ENCODE results near the gene DALRD3.

GRCh38 chr3:49009396-49009795 is 9.0 kb downstream of the DALRD3 start:
- TF ChIP-seq CTCF (IDR thresholded peaks at IDR 0.05) = no peak
- no peak for TF ChIP-seq EZH2phosphoT487 (IDR thresholded peaks at IDR 0.05)
- no peak for TF ChIP-seq EZH2 (IDR thresholded peaks at IDR 0.05)
